Measurements from ENCODE around the gene ADRM1. TPM values are rescaled to one million over a fixed set of nuclear protein-coding genes. Genes with fewer than 3 reads are reported as not detected.

The ADRM1 gene
- total and polyA plus RNA-seq, 2 of the 4 experiments (the other 2 are of a cell fraction) = 103 to 149 TPM

- Histone ChIP-seq H2BK15ac (ENCODE audit: low read depth, low read length) (no peak overlapping the region), H3K23ac (ENCODE audit: low read depth, low read length) (no peak overlapping the region), H2BK5ac (ENCODE audit: low read depth, low read length, poor library complexity, severe bottlenecking) (no peak overlapping the region), H3K27me3 (ENCODE audit: control insufficient read depth, insufficient read depth, low read length) (no peaks in the 10 kb centered on the region), H3K9me1 (ENCODE audit: insufficient read depth, low read length) (no peaks in the 10 kb centered on the region), H2AK5ac (ENCODE audit: low read depth, low read length) (no peak overlapping the region), H2BK20ac (ENCODE audit: low read depth, low read length) (no peak overlapping the region), H3K27ac (ENCODE audit: insufficient read depth, low read length) (no peak overlapping the region), H3K4me2 (ENCODE audit: low read depth, low read length) (no peak overlapping the region), H4K20me1 (ENCODE audit: insufficient read depth, low read length) (peaks cover 11% of the 10 kb centered on the region), H3K18ac (ENCODE audit: low read depth, low read length) (no peak overlapping the region), H3K79me1 (ENCODE audit: low read depth in 1 of 2, low read length in 2 of 2) (peaks cover 0 to 3% of the 10 kb centered on the region in 2 experiments; a peak in 1 of 4 replicates), H2AK9ac (replicated peaks; ENCODE audit: low read depth, low read length, poor library complexity) (no peak overlapping the region), H2BK120ac (ENCODE audit: low read depth, low read length) (no peak overlapping the region), H3K14ac (replicated peaks; ENCODE audit: low read depth, low read length) (no peak overlapping the region), H4K8ac (ENCODE audit: low read depth in 2 of 2, low read length in 2 of 2) (no peak overlapping the region), H3K9me3 (ENCODE audit: control insufficient read depth, insufficient read depth, low read length) (no peaks in the 10 kb centered on the region), H3K36me3 (ENCODE audit: control insufficient read depth, insufficient read depth, low read length) (peaks cover 63% of the 10 kb centered on the region), H3K4ac (ENCODE audit: low read depth, low read length) (no peak overlapping the region), H4K91ac (ENCODE audit: insufficient read depth, low read depth, low read length) (no peak overlapping the region), H3K9ac (ENCODE audit: low read depth, low read length) (no peak overlapping the region), H3K56ac (ENCODE audit: extremely low read depth, insufficient read depth, low read length) (no peak overlapping the region), H4K5ac (ENCODE audit: low read depth, low read length) (no peak overlapping the region), H2AFZ (replicated peaks; ENCODE audit: low read length, poor library complexity) (no peak overlapping the region), H3K4me3 (ENCODE audit: insufficient read depth, low read depth, low read length) (no peak overlapping the region), H3K4me1 (ENCODE audit: control insufficient read depth, insufficient read depth, low read length) (no peaks in the 10 kb centered on the region)
- TF ChIP-seq USF2 (IDR thresholded peaks at IDR 0.05; ENCODE audit: low read depth, low read length) (no peak), CHD1 (IDR thresholded peaks at IDR 0.05; ENCODE audit: low read depth, low read length) (no peak), FOS (IDR thresholded peaks at IDR 0.05; ENCODE audit: low read depth, low read length) (no peak), MAFK (IDR thresholded peaks at IDR 0.05; ENCODE audit: low read depth, low read length) (no peak), CTCF (conservative IDR thresholded peaks at IDR 0.05; ENCODE audit: low read depth, low read length) (no peak), RAD21 (IDR thresholded peaks at IDR 0.05; ENCODE audit: low read length) (no peak)
- no TSS peak for BruUV-seq (replicated peaks)
- intact Hi-C loops (cut with micrococcal nuclease) = no loop called here
- ChIA-PET CTCF (no interaction called here), POLR2A (ENCODE audit: unreplicated experiment) (no interaction called here)
- dilution Hi-C loops (cut with HindIII; ENCODE audit: low sequenced_read_pairs, unreplicated experiment) = no loop called here
- in situ Hi-C loops (cut with MboI; ENCODE audit: low sequenced_read_pairs) = no loop called here
- 100% methylated on average over 7 of the region's 18 CpGs; no CpG with 5 or more reads in 1 of the 2 experiments for WGBS, 2 experiments (ENCODE audit: extremely low coverage in 2 of 2, insufficient read length in 1 of 2)
- DNase-seq (no peak), ATAC-seq (ENCODE audit: low read depth) (no peak)
Measured at GRCh38 chr20:62311150-62311549, 8.4 kb downstream of the ADRM1 start.
